CD8-positive, alpha-beta memory T cell (primary cell): ENCODE results near the gene DLG4. TPM values are rescaled to one million over a fixed set of nuclear protein-coding genes. Genes with fewer than 3 reads are reported as not detected.

Source experiments
- CTCF ChIA-PET: fragments of 350-600 bp; sonication (Branson Sonifier 250); formaldehyde crosslinking; loops from one replicate; lab custom pipeline; 2021; ENCODE audit warnings: antibody characterized with exemption; lab: Charles Lee
- POLR2A ChIA-PET: fragments of 350-600 bp; sonication (Branson Sonifier 250); formaldehyde crosslinking; loops from one replicate; lab custom pipeline; 2021; ENCODE audit warnings: antibody characterized with exemption; lab: Charles Lee
- DNase-seq, 5 donors: peaks; one replicate each; pipeline versions ENCODE4 v3.0.0 to v3.0.0-alpha.2; 2020 to 2022; ENCODE audit warnings: mixed read lengths in 1 of 5
- H3K27ac ChIP-seq: one replicate; pipeline ENCODE4 v1.7.0; 2013; ENCODE audit warnings: low read depth, mild to moderate bottlenecking, low read length, moderate library complexity
- H3K27me3 ChIP-seq: 2 replicates; pipeline ENCODE4 v1.7.0; 2013; ENCODE audit warnings: low read length, mild to moderate bottlenecking; ENCODE audit not compliant: insufficient read depth, poor library complexity, severe bottlenecking
- H3K36me3 ChIP-seq: 2 replicates; pipeline ENCODE4 v1.7.0; 2013; ENCODE audit warnings: mild to moderate bottlenecking, low read length, moderate library complexity; ENCODE audit not compliant: insufficient read depth
- H3K4me1 ChIP-seq: 2 replicates; pipeline ENCODE4 v1.7.0; 2013; ENCODE audit warnings: mild to moderate bottlenecking, low read length, moderate library complexity; ENCODE audit not compliant: insufficient read depth
- H3K4me3 ChIP-seq: 2 replicates; pipeline ENCODE4 v1.7.0; 2013; ENCODE audit warnings: mild to moderate bottlenecking, low read length
- H3K9me3 ChIP-seq: 2 replicates; pipeline ENCODE4 v1.7.0; 2013; ENCODE audit warnings: mild to moderate bottlenecking, low read length
- H3K27ac Mint-ChIP-seq, 8 donors: one replicate each; pipeline ENCODE4 v1.8.0; 2020 to 2021; ENCODE audit warnings: mixed read lengths in 8 of 8, mild to moderate bottlenecking in 6 of 8, inconsistent platforms in 3 of 8, moderate library complexity in 3 of 8
- H3K27me3 Mint-ChIP-seq, 2 donors: one replicate each; pipeline ENCODE4 v1.8.0; 2020 to 2021; ENCODE audit warnings: mixed read lengths in 2 of 2, mild to moderate bottlenecking in 1 of 2, moderate library complexity in 1 of 2
- H3K36me3 Mint-ChIP-seq, 3 donors: one replicate each; pipeline ENCODE4 v1.8.0; 2020 to 2021; ENCODE audit warnings: mixed read lengths in 3 of 3, inconsistent platforms in 1 of 3, mild to moderate bottlenecking in 1 of 3
- H3K4me1 Mint-ChIP-seq, 3 donors: one replicate each; pipeline ENCODE4 v1.8.0; 2020 to 2021; ENCODE audit warnings: mixed read lengths in 3 of 3, inconsistent platforms in 1 of 3, mild to moderate bottlenecking in 1 of 3
- H3K4me3 Mint-ChIP-seq, 7 donors: one replicate each; pipeline ENCODE4 v1.8.0; 2020 to 2021; ENCODE audit warnings: mixed read lengths in 7 of 7, mild to moderate bottlenecking in 6 of 7, moderate library complexity in 4 of 7, inconsistent platforms in 2 of 7
- H3K9me3 Mint-ChIP-seq, 5 donors: one replicate each; pipeline ENCODE4 v1.8.0; 2020 to 2022; ENCODE audit warnings: mixed read lengths in 5 of 5, mild to moderate bottlenecking in 3 of 5, moderate library complexity in 2 of 5, inconsistent platforms in 1 of 5
- polyA plus RNA-seq: library from polyadenylated mRNA; unstranded; fragments of 300-500 nt; fragmentation: Illumina TruSeq; gene quantifications from one replicate; pipeline ENCODE4 v1.2.3, GENCODE V29; 2021
- total RNA-seq, 2 experiments: library from RNA; stranded (reverse); gene quantifications; one replicate each; pipeline ENCODE4 v1.2.3, GENCODE V29; 2021

Gene DLG4
- total and polyA plus RNA-seq, 3 experiments from 2014 or later, result 0.45 to 4.4 (median 3.5) TPM

- Mint-ChIP-seq H3K27me3 (peaks cover 5 to 6% of the 10 kb centered on the region in 2 donors), H3K4me3 (peak overlapping the region in 6 of 7 donors; percentile 11 to 74 (median 36)), H3K36me3 (peaks cover 0 to 9% (median 0%) of the 10 kb centered on the region in 3 donors), H3K4me1 (peaks cover 51 to 74% (median 67%) of the 10 kb centered on the region in 3 donors), H3K27ac (peak overlapping the region; percentile 20 to 89 (median 52)), H3K9me3 (peaks cover 0 to 1% (median 0%) of the 10 kb centered on the region in 5 donors)
- H3K27me3 ChIP-seq, result no peaks in the 10 kb centered on the region
- H3K27ac ChIP-seq, result no peak overlapping the region
- ChIA-PET CTCF (no interaction called here), POLR2A (no interaction called here)
- H3K4me1 ChIP-seq, result peaks cover 67% of the 10 kb centered on the region
- H3K9me3 ChIP-seq, result no peaks in the 10 kb centered on the region
- peaks cover 4% of the 10 kb centered on the region for H3K36me3 ChIP-seq
- peak overlapping the region; percentile 4 for H3K4me3 ChIP-seq
- peak in 1 of 5 donors; percentile 37 for DNase-seq
These were observed 3.2 kb downstream of the DLG4 start for GRCh38 chr17:7216242-7217112.

- H3K36me3 Mint-ChIP-seq, result peaks cover 0 to 2% (median 0%) of the 10 kb centered on the region in 3 donors
- H3K27ac ChIP-seq, result no peak overlapping the region
- peak in 1 of 5 donors; percentile 47 for DNase-seq
- H3K4me1 ChIP-seq, result peaks cover 59% of the 10 kb centered on the region
- peak overlapping the region in 5 of 8 donors; percentile 46 to 100 (median 84) for H3K27ac Mint-ChIP-seq
- H3K9me3 ChIP-seq, result no peaks in the 10 kb centered on the region
- peaks cover 44 to 67% (median 60%) of the 10 kb centered on the region in 3 donors for H3K4me1 Mint-ChIP-seq
- peaks cover 5 to 6% of the 10 kb centered on the region in 2 donors for H3K27me3 Mint-ChIP-seq
- H3K4me3 Mint-ChIP-seq, result peak overlapping the region in 3 of 7 donors; percentile 23 to 83 (median 25)
- ChIA-PET POLR2A (interaction anchor here (1.4 to 2.3 kb wide), 2 partner anchors 18 to 27 kb away, joined by 8 to 12 read pairs; partner anchors contain the start of genes DVL2 and GABARAP), CTCF (interaction anchor here (0.6 kb wide), 1 partner anchor 82 kb away, joined by 4 read pairs; no protein-coding TSS in a partner anchor)
- H3K27me3 ChIP-seq, result no peaks in the 10 kb centered on the region
- no peaks in the 10 kb centered on the region for H3K36me3 ChIP-seq
- peaks cover 0 to 1% (median 0%) of the 10 kb centered on the region in 5 donors for H3K9me3 Mint-ChIP-seq
- no peak overlapping the region for H3K4me3 ChIP-seq
These were observed 3.9 kb downstream of the DLG4 start for GRCh38 chr17:7215652-7216180.

- Histone ChIP-seq H3K4me3 (no peak overlapping the region), H3K27ac (peak overlapping the region; percentile 83), H3K36me3 (no peaks in the 10 kb centered on the region), H3K9me3 (no peaks in the 10 kb centered on the region), H3K27me3 (no peaks in the 10 kb centered on the region), H3K4me1 (peaks cover 54% of the 10 kb centered on the region)
- ChIA-PET POLR2A (interaction anchor here (1.3 to 2.3 kb wide), 4 partner anchors 19 to 169 kb away, joined by 6 to 12 read pairs (median 7); partner anchors contain the start of genes DVL2 and GABARAP), CTCF (interaction anchor here (0.6 to 2.0 kb wide), 4 partner anchors 20 to 163 kb away, joined by 3 to 9 read pairs (median 4); partner anchors contain the start of gene DVL2)
- peaks cover 0 to 1% (median 0%) of the 10 kb centered on the region in 5 donors for H3K9me3 Mint-ChIP-seq
- peak in 1 of 5 donors; percentile 52 for DNase-seq
- peak overlapping the region; percentile 81 to 96 (median 85) for H3K4me3 Mint-ChIP-seq
- H3K27ac Mint-ChIP-seq, result peak overlapping the region; percentile 91 to 100 (median 98)
- peaks cover 40 to 61% (median 54%) of the 10 kb centered on the region in 3 donors for H3K4me1 Mint-ChIP-seq
- peaks cover 5 to 10% of the 10 kb centered on the region in 2 donors for H3K27me3 Mint-ChIP-seq
- H3K36me3 Mint-ChIP-seq, result peaks cover 0 to 2% (median 0%) of the 10 kb centered on the region in 3 donors
These were observed 4.4 kb downstream of the DLG4 start for GRCh38 chr17:7215136-7215638.

GRCh38 chr17:7214300-7215135 lies 5.1 kb downstream of the DLG4 start:
- H3K4me3 ChIP-seq, result peak overlapping the region; percentile 64
- POLR2A ChIA-PET, result interaction anchor here (1.0 to 2.3 kb wide), 7 partner anchors 19 to 473 kb away, joined by 3 to 12 read pairs (median 6); partner anchors contain the start of genes DVL2, GABARAP and WRAP53
- H3K27me3 ChIP-seq, result no peaks in the 10 kb centered on the region
- Mint-ChIP-seq H3K27me3 (peaks cover 9 to 13% of the 10 kb centered on the region in 2 donors), H3K27ac (peak overlapping the region; percentile 91 to 100 (median 98)), H3K9me3 (peaks cover 0 to 1% (median 0%) of the 10 kb centered on the region in 5 donors), H3K4me1 (peaks cover 39 to 58% (median 51%) of the 10 kb centered on the region in 3 donors), H3K4me3 (peak overlapping the region; percentile 81 to 96 (median 85)), H3K36me3 (no peaks in the 10 kb centered on the region)
- no peaks in the 10 kb centered on the region for H3K36me3 ChIP-seq
- H3K9me3 ChIP-seq, result no peaks in the 10 kb centered on the region
- peak; percentile 97 to 99 (median 98) for DNase-seq
- peaks cover 51% of the 10 kb centered on the region for H3K4me1 ChIP-seq
- CTCF ChIA-PET, result interaction anchor here (1.1 to 2.0 kb wide), 4 partner anchors 11 to 163 kb away, joined by 3 to 9 read pairs (median 4); partner anchors contain the start of gene DVL2
- H3K27ac ChIP-seq, result peak overlapping the region; percentile 83

GRCh38 chr17:7213895-7214299 lies 5.7 kb downstream of the DLG4 start:
- H3K4me1 ChIP-seq, result peaks cover 45% of the 10 kb centered on the region
- no peak for DNase-seq

GRCh38 chr17:7211491-7212273 lies 8.0 kb downstream of the DLG4 start:
- Mint-ChIP-seq H3K27me3 (peaks cover 9 to 13% of the 10 kb centered on the region in 2 donors), H3K27ac (peak overlapping the region in 5 of 8 donors; percentile 7 to 81 (median 62)), H3K4me3 (peak overlapping the region in 1 of 7 donors; percentile 20), H3K9me3 (peaks cover 0 to 1% (median 0%) of the 10 kb centered on the region in 5 donors), H3K36me3 (no peaks in the 10 kb centered on the region), H3K4me1 (peaks cover 26 to 36% (median 35%) of the 10 kb centered on the region in 3 donors)
- Histone ChIP-seq H3K4me1 (peaks cover 27% of the 10 kb centered on the region), H3K9me3 (no peaks in the 10 kb centered on the region), H3K27me3 (no peaks in the 10 kb centered on the region), H3K4me3 (no peak overlapping the region), H3K27ac (no peak overlapping the region), H3K36me3 (no peaks in the 10 kb centered on the region)
- CTCF ChIA-PET, result no interaction called here
- DNase-seq, result no peak
- POLR2A ChIA-PET, result no interaction called here

More at GRCh38 chr17:7213895-7214299, 5.7 kb downstream of the DLG4 start:
- ChIA-PET POLR2A (interaction anchor here (1.0 to 2.3 kb wide), 6 partner anchors 20 to 474 kb away, joined by 3 to 12 read pairs (median 6); partner anchors contain the start of genes DVL2 and WRAP53), CTCF (interaction anchor here (1.1 to 2.0 kb wide), 4 partner anchors 10 to 162 kb away, joined by 3 to 9 read pairs (median 4); partner anchors contain the start of gene DVL2)
- peak overlapping the region; percentile 64 for H3K4me3 ChIP-seq
- H3K27me3 ChIP-seq, result no peaks in the 10 kb centered on the region
- Mint-ChIP-seq H3K4me1 (peaks cover 37 to 52% (median 45%) of the 10 kb centered on the region in 3 donors), H3K36me3 (no peaks in the 10 kb centered on the region), H3K4me3 (peak overlapping the region; percentile 81 to 96 (median 85)), H3K27me3 (peaks cover 9 to 13% of the 10 kb centered on the region in 2 donors), H3K27ac (peak overlapping the region; percentile 91 to 100 (median 98)), H3K9me3 (peaks cover 0 to 1% (median 0%) of the 10 kb centered on the region in 5 donors)
- no peaks in the 10 kb centered on the region for H3K36me3 ChIP-seq
- no peaks in the 10 kb centered on the region for H3K9me3 ChIP-seq
- H3K27ac ChIP-seq, result peak overlapping the region; percentile 83
